ENCODE results near the gene CCL23.

- TF ChIP-seq CTCF (IDR thresholded peaks at IDR 0.05): no peak
- no peak for TF ChIP-seq POLR2AphosphoS5 (IDR thresholded peaks at IDR 0.05)
Measured at GRCh38 chr17:36002631-36003030, 15.1 kb downstream of the CCL23 start.
